ENCODE results near the gene PLCD3. TPM values are rescaled to one million over a fixed set of nuclear protein-coding genes. Genes with fewer than 3 reads are reported as not detected.

Gene PLCD3
- total and polyA plus RNA-seq, 2 of the 13 experiments (the other 11 are each of a cell fraction or from before 2014, with no cell fraction given), result 11.3 to 39.1 TPM

DNA sequence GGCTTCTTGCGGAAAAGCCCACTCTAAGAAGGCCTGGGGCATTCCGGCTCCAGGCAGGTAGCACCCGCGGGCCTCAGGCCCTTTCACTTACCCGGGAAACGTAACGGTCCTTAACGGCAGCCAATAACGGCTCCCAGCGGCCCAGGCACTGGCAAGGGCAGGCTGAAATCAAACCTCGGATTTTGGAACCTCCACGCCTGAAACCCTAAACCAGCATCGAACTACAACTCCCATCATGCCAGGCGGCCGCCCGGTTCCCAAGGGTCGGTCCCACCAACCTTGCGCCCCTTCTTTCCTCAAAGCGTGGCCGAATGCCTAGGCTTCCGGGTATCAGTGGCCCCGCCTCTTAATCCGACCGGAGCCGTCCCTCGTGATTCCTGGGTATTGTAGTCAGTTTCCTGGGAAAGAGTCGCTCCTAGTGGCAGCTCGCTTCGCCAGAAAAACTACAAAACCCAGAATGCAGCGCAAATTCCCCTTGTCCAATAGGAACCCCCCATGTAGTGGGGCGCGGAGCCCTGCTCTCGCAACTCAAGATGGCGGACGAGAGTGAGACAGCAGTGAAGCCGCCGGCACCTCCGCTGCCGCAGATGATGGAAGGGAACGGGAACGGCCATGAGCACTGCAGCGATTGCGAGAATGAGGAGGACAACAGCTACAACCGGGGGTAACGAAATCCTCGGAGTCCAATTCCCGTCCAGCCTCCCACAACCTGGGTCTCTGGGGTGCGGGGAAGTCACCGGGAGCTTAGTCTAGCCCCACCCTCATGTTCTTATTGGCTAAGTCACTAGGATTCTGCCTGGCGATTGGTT is 71.3 kb downstream of the PLCD3 start, which contains the start of gene NMT1 (continued):
- TF ChIP-seq CEBPZ (IDR thresholded peaks at IDR 0.05; ENCODE audit: low read length), result no peak
- TF ChIP-seq NR2C2 (CRISPR knock-in tag; IDR thresholded peaks at IDR 0.05; ENCODE audit: borderline replicate concordance), result peak; percentile 95
- TF ChIP-seq ZNF253 (CRISPR knock-in tag; IDR thresholded peaks at IDR 0.05; ENCODE audit: borderline replicate concordance), result no peak
- peak; percentile 66; the same call in 1 of the 2 replicates for TF ChIP-seq IRF1 (CRISPR knock-in tag; IDR thresholded peaks at IDR 0.05; ENCODE audit: low read depth)
- TF ChIP-seq PHF21A (CRISPR knock-in tag; IDR thresholded peaks at IDR 0.05), result peak; percentile 94
- TF ChIP-seq SKI (IDR thresholded peaks at IDR 0.05; ENCODE audit: partially characterized antibody), result peak; percentile 34
- TF ChIP-seq GMEB2 (CRISPR knock-in tag; IDR thresholded peaks at IDR 0.05; ENCODE audit: low read depth), result peak; percentile 76
- TF ChIP-seq DNMT1 (CRISPR knock-in tag; IDR thresholded peaks at IDR 0.05), result peak; percentile 78; the same call in 1 of the 2 replicates
- peak; percentile 94; the same call in 1 of the 2 replicates for TF ChIP-seq RNF219 (CRISPR knock-in tag; IDR thresholded peaks at IDR 0.05)
- peak; percentile 97 for TF ChIP-seq NFYB (CRISPR knock-in tag; IDR thresholded peaks at IDR 0.05)
- no peak for TF ChIP-seq IKZF4 (CRISPR knock-in tag; IDR thresholded peaks at IDR 0.05; ENCODE audit: borderline replicate concordance, low read depth, not compliant biosample characterization)
- peak; percentile 36; the same call in 1 of the 2 replicates for TF ChIP-seq NR2F6 (IDR thresholded peaks at IDR 0.05)
- 0 out of 2 replicates have a peak, but pooled peaks have one; percentile 22 for TF ChIP-seq NR2F6 (CRISPR knock-in tag; IDR thresholded peaks at IDR 0.05)
- peak; percentile 86 for TF ChIP-seq PHF20 (CRISPR knock-in tag; IDR thresholded peaks at IDR 0.05)
- TF ChIP-seq E2F1 (CRISPR knock-in tag; IDR thresholded peaks at IDR 0.05), result peak; percentile 92; the same call in 1 of the 2 replicates
- TF ChIP-seq, protein P1, sequence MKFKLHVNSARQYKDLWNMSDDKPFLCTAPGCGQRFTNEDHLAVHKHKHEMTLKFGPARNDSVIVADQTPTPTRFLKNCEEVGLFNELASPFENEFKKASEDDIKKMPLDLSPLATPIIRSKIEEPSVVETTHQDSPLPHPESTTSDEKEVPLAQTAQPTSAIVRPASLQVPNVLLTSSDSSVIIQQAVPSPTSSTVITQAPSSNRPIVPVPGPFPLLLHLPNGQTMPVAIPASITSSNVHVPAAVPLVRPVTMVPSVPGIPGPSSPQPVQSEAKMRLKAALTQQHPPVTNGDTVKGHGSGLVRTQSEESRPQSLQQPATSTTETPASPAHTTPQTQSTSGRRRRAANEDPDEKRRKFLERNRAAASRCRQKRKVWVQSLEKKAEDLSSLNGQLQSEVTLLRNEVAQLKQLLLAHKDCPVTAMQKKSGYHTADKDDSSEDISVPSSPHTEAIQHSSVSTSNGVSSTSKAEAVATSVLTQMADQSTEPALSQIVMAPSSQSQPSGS (CRISPR knock-in tag; IDR thresholded peaks at IDR 0.05), result peak; percentile 84
- no peak for TF ChIP-seq MATR3 (CRISPR knock-in tag; IDR thresholded peaks at IDR 0.05)
- TF ChIP-seq SNRNP70 (IDR thresholded peaks at IDR 0.05; ENCODE audit: low read depth, low read length), result no peak
